ENCODE measurements around the gene SOWAHB.

DNA sequence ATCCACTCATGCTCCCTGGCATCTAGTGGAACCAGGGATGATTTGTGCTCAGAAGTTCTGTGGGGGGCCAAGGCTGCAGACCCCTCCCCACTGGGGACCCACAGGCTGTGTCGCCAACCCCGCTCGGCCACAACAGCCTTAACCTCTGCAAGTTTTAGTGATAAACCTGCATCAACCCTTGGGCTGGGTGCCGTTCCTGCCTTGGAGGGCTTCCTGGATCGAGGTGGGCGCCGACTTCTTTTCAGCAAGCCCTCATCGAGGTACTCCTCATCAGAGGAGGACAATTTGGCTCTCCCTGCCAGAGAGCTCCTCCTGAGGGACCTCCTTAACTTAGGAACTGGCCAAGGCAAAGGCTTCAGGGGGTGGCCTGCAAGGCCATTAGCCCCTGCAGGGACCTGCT lies 1.9 kb downstream of the SOWAHB start:
- no peak for TF ChIP-seq CTCF (IDR thresholded peaks at IDR 0.05)
- TF ChIP-seq POLR2A (IDR thresholded peaks at IDR 0.05), result no peak
